Medulla oblongata (tissue), 1 donor: Measurements from ENCODE around the gene PUS10.

Source experiments
- DNase-seq: peaks from one replicate; pipeline ENCODE4 v3.0.0-alpha.2; 2015; ENCODE audit errors: extremely low spot score

Gene PUS10

GRCh38 chr2:60972889-60973656, 45.0 kb downstream of the PUS10 start:
- no peak for DNase-seq

- DNase-seq = no peak
These were observed 51.3 kb downstream of the PUS10 start for GRCh38 chr2:60966507-60967405.

GRCh38 chr2:60965499-60965785, 52.6 kb downstream of the PUS10 start:
- DNase-seq = no peak

- no peak for DNase-seq
These were observed 53.2 kb downstream of the PUS10 start for GRCh38 chr2:60964651-60965498.

GRCh38 chr2:60963190-60963589, 54.9 kb downstream of the PUS10 start:
- DNase-seq = no peak

GRCh38 chr2:60962528-60962927, 55.5 kb downstream of the PUS10 start:
- no peak for DNase-seq

- no peak for DNase-seq
These were observed 56.6 kb downstream of the PUS10 start for GRCh38 chr2:60961457-60961856.

- DNase-seq = no peak
These were observed 57.3 kb downstream of the PUS10 start for GRCh38 chr2:60960706-60961105.

GRCh38 chr2:60959501-60959900, 58.6 kb downstream of the PUS10 start:
- DNase-seq = no peak

GRCh38 chr2:60958800-60959199, 59.3 kb downstream of the PUS10 start:
- no peak for DNase-seq

- DNase-seq = no peak
These were observed 59.7 kb downstream of the PUS10 start for GRCh38 chr2:60958361-60958760.

GRCh38 chr2:60957643-60958042, 60.4 kb downstream of the PUS10 start:
- DNase-seq = no peak

GRCh38 chr2:60957224-60957623, 60.8 kb downstream of the PUS10 start:
- DNase-seq = no peak

- DNase-seq = no peak
These were observed 63.9 kb downstream of the PUS10 start for GRCh38 chr2:60954139-60954538.

- no peak for DNase-seq
These were observed 69.0 kb downstream of the PUS10 start for GRCh38 chr2:60948926-60949579.

- no peak for DNase-seq
These were observed 69.9 kb downstream of the PUS10 start for GRCh38 chr2:60948161-60948560.

- no peak for DNase-seq
These were observed 71.0 kb downstream of the PUS10 start for GRCh38 chr2:60947056-60947455.

GRCh38 chr2:60945341-60945740, 72.7 kb downstream of the PUS10 start:
- DNase-seq = no peak

- DNase-seq = no peak
These were observed 78.4 kb downstream of the PUS10 start for GRCh38 chr2:60939622-60940021.

GRCh38 chr2:60938301-60938700, 79.8 kb downstream of the PUS10 start:
- DNase-seq = no peak

- DNase-seq = no peak
These were observed 81.3 kb downstream of the PUS10 start for GRCh38 chr2:60936757-60937156.
